HT1080 (cell line): Measurements from ENCODE around the gene MBOAT1. TPM values are rescaled to one million over a fixed set of nuclear protein-coding genes. Genes with fewer than 3 reads are reported as not detected.
"Not testable (repeated sequence)": the region's sequence is repeated elsewhere in the genome, so short reads cannot be mapped to it uniquely, and the experiment has no call there.

ENCODE experiments used
- DNase-seq: peaks from one replicate; pipeline ENCODE4 v3.0.0-alpha.2; 2015; ENCODE audit warnings: low read depth
- total RNA-seq: library from RNA; depleted of rRNA; stranded (reverse); fragments of >200 nt; shearing (Covaris generic); gene quantifications from 2 replicates; pipeline ENCODE4 v1.2.3, GENCODE V29; 2014

Gene MBOAT1
- total RNA-seq, 1 experiment from 2014 or later: 9.3 TPM

- no peak for DNase-seq
Measured at GRCh38 chr6:20172842-20173456, 39.3 kb downstream of the MBOAT1 start.

- no peak for DNase-seq
Measured at GRCh38 chr6:20170455-20171148, 41.7 kb downstream of the MBOAT1 start.

GRCh38 chr6:20169786-20170185 lies 42.5 kb downstream of the MBOAT1 start:
- DNase-seq: no peak

- no peak for DNase-seq
Measured at GRCh38 chr6:20169119-20169557, 43.1 kb downstream of the MBOAT1 start.

GRCh38 chr6:20168690-20169089 lies 43.6 kb downstream of the MBOAT1 start:
- DNase-seq: no peak

GRCh38 chr6:20167601-20168000 lies 44.7 kb downstream of the MBOAT1 start:
- DNase-seq: no peak

- DNase-seq: no peak
Measured at GRCh38 chr6:20166210-20166609, 46.1 kb downstream of the MBOAT1 start.

GRCh38 chr6:20162515-20162914 lies 49.8 kb downstream of the MBOAT1 start:
- no peak for DNase-seq

- no peak for DNase-seq
Measured at GRCh38 chr6:20160541-20161283, 51.6 kb downstream of the MBOAT1 start.

GRCh38 chr6:20159781-20160540 lies 52.3 kb downstream of the MBOAT1 start:
- DNase-seq: no peak

- no peak for DNase-seq
Measured at GRCh38 chr6:20159098-20159497, 53.2 kb downstream of the MBOAT1 start.

GRCh38 chr6:20158676-20159075 lies 53.6 kb downstream of the MBOAT1 start:
- DNase-seq: no peak

- DNase-seq: no peak
Measured at GRCh38 chr6:20156824-20157223, 55.4 kb downstream of the MBOAT1 start.

GRCh38 chr6:20154753-20155152 lies 57.5 kb downstream of the MBOAT1 start:
- no peak for DNase-seq

- DNase-seq: no peak
Measured at GRCh38 chr6:20153194-20153593, 59.1 kb downstream of the MBOAT1 start.

- DNase-seq: no peak
Measured at GRCh38 chr6:20148433-20148832, 63.8 kb downstream of the MBOAT1 start.

GRCh38 chr6:20147469-20147868 lies 64.8 kb downstream of the MBOAT1 start:
- DNase-seq: no peak

- DNase-seq: not testable (repeated sequence)
Measured at GRCh38 chr6:20146831-20147230, 65.4 kb downstream of the MBOAT1 start.

- no peak for DNase-seq
Measured at GRCh38 chr6:20146291-20146690, 66.0 kb downstream of the MBOAT1 start.

GRCh38 chr6:20142866-20143265 lies 69.4 kb downstream of the MBOAT1 start:
- no peak for DNase-seq

GRCh38 chr6:20141931-20142330 lies 70.3 kb downstream of the MBOAT1 start:
- DNase-seq: no peak
